ENCODE measurements around the gene ACSS1. TPM values are rescaled to one million over a fixed set of nuclear protein-coding genes. Genes with fewer than 3 reads are reported as not detected.

Gene ACSS1
- total and polyA plus RNA-seq, 2 of the 8 experiments (the other 6 are each of a cell fraction or from before 2014, with no cell fraction given) = 2.6 to 3.4 TPM

DNA sequence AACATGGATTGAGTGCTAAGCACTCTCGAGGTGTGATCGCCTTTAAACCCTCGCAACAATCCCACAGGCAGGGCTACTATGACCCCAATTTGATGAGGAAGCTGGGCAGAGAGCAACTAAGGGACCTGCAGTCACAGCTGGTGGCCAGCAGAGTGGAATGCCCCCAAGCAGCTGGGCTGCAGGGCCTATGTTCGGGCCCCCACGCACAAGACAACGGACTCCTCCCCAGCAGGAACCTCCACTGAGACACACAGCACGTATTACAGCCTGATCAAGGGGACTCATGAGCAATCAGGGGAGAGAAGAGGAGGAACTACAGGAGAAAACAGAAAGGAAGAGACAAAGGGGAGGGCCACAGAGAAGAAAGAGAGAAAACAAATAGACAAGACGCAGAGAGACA, 87.2 kb downstream of the ACSS1 start (continued):
- TF ChIP-seq, protein P1, sequence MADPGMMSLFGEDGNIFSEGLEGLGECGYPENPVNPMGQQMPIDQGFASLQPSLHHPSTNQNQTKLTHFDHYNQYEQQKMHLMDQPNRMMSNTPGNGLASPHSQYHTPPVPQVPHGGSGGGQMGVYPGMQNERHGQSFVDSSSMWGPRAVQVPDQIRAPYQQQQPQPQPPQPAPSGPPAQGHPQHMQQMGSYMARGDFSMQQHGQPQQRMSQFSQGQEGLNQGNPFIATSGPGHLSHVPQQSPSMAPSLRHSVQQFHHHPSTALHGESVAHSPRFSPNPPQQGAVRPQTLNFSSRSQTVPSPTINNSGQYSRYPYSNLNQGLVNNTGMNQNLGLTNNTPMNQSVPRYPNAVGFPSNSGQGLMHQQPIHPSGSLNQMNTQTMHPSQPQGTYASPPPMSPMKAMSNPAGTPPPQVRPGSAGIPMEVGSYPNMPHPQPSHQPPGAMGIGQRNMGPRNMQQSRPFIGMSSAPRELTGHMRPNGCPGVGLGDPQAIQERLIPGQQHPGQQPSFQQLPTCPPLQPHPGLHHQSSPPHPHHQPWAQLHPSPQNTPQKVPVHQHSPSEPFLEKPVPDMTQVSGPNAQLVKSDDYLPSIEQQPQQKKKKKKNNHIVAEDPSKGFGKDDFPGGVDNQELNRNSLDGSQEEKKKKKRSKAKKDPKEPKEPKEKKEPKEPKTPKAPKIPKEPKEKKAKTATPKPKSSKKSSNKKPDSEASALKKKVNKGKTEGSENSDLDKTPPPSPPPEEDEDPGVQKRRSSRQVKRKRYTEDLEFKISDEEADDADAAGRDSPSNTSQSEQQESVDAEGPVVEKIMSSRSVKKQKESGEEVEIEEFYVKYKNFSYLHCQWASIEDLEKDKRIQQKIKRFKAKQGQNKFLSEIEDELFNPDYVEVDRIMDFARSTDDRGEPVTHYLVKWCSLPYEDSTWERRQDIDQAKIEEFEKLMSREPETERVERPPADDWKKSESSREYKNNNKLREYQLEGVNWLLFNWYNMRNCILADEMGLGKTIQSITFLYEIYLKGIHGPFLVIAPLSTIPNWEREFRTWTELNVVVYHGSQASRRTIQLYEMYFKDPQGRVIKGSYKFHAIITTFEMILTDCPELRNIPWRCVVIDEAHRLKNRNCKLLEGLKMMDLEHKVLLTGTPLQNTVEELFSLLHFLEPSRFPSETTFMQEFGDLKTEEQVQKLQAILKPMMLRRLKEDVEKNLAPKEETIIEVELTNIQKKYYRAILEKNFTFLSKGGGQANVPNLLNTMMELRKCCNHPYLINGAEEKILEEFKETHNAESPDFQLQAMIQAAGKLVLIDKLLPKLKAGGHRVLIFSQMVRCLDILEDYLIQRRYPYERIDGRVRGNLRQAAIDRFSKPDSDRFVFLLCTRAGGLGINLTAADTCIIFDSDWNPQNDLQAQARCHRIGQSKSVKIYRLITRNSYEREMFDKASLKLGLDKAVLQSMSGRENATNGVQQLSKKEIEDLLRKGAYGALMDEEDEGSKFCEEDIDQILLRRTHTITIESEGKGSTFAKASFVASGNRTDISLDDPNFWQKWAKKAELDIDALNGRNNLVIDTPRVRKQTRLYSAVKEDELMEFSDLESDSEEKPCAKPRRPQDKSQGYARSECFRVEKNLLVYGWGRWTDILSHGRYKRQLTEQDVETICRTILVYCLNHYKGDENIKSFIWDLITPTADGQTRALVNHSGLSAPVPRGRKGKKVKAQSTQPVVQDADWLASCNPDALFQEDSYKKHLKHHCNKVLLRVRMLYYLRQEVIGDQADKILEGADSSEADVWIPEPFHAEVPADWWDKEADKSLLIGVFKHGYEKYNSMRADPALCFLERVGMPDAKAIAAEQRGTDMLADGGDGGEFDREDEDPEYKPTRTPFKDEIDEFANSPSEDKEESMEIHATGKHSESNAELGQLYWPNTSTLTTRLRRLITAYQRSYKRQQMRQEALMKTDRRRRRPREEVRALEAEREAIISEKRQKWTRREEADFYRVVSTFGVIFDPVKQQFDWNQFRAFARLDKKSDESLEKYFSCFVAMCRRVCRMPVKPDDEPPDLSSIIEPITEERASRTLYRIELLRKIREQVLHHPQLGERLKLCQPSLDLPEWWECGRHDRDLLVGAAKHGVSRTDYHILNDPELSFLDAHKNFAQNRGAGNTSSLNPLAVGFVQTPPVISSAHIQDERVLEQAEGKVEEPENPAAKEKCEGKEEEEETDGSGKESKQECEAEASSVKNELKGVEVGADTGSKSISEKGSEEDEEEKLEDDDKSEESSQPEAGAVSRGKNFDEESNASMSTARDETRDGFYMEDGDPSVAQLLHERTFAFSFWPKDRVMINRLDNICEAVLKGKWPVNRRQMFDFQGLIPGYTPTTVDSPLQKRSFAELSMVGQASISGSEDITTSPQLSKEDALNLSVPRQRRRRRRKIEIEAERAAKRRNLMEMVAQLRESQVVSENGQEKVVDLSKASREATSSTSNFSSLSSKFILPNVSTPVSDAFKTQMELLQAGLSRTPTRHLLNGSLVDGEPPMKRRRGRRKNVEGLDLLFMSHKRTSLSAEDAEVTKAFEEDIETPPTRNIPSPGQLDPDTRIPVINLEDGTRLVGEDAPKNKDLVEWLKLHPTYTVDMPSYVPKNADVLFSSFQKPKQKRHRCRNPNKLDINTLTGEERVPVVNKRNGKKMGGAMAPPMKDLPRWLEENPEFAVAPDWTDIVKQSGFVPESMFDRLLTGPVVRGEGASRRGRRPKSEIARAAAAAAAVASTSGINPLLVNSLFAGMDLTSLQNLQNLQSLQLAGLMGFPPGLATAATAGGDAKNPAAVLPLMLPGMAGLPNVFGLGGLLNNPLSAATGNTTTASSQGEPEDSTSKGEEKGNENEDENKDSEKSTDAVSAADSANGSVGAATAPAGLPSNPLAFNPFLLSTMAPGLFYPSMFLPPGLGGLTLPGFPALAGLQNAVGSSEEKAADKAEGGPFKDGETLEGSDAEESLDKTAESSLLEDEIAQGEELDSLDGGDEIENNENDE (IDR thresholded peaks at IDR 0.05; ENCODE audit: insufficient replicate concordance, low read length) = no peak
- no peak for TF ChIP-seq RFX5 (IDR thresholded peaks at IDR 0.05; ENCODE audit: borderline replicate concordance, low read depth, low read length)
- TF ChIP-seq BRCA1 (IDR thresholded peaks at IDR 0.05; ENCODE audit: low read depth, low read length) = no peak
- no peak for TF ChIP-seq BCL11A (IDR thresholded peaks at IDR 0.05; ENCODE audit: low read depth in 2 of 2, low read length in 2 of 2)
- no peak for TF ChIP-seq RNF2 (IDR thresholded peaks at IDR 0.05; ENCODE audit: borderline replicate concordance, low read depth, low read length, missing control alignments, poor library complexity, severe bottlenecking)
- no peak for TF ChIP-seq PHF8 (conservative IDR thresholded peaks at IDR 0.05; ENCODE audit: low read depth, low read length)
- TF ChIP-seq TAF1 (IDR thresholded peaks at IDR 0.05; ENCODE audit: low read depth, low read length) = no peak
- TF ChIP-seq MAFK (IDR thresholded peaks at IDR 0.05; ENCODE audit: low read depth, low read length) = no peak
- no peak for TF ChIP-seq RBBP5 (IDR thresholded peaks at IDR 0.05; ENCODE audit: borderline replicate concordance, low read depth, low read length)
- TF ChIP-seq NANOG (IDR thresholded peaks at IDR 0.05; ENCODE audit: insufficient read depth, low read depth, low read length, poor library complexity, severe bottlenecking) = no peak
- TF ChIP-seq JUN (IDR thresholded peaks at IDR 0.05; ENCODE audit: low read depth, low read length) = no peak
